K562 (cell line): ENCODE data around the gene TP53BP2. TPM values are rescaled to one million over a fixed set of nuclear protein-coding genes. Genes with fewer than 3 reads are reported as not detected.
A peak's percentile ranks its signal among the peaks of the same experiment; 100 is the strongest.

Experiments used
- ATAC-seq: fragments of 200-7000 bp; cut with Tn5 transposase; 3 replicates; pipeline ENCODE4 v1.9.1; 2020; ENCODE audit warnings: moderate library complexity
- BruUV-seq: library from RNA; stranded (reverse); fragments of 400-500 nt; replicated peaks from 2 replicates; lab custom pipeline; 2021; lab: Mats Ljungman, UMichigan
- CTCF ChIA-PET: fragments of 300-600 bp; formaldehyde crosslinking; extraction: SDS; loops from one replicate; lab custom pipeline; 2021; ENCODE audit warnings: low intra/inter-chr PET ratio; lab: Yijun Ruan, JAX
- POLR2A ChIA-PET: fragments of 300-600, 350-650 bp; sonication (Branson Sonifier 250); formaldehyde crosslinking; extraction: SDS; loops from one replicate; lab custom pipeline; 2021; ENCODE audit warnings: antibody characterized with exemption, inconsistent platforms; lab: Yijun Ruan, JAX
- DNase-seq, 4 experiments: peaks; one replicate each; pipeline versions ENCODE4 v3.0.0 to v3.0.0-alpha.2; 2011 to 2018; ENCODE audit warnings: low spot score in 3 of 4, mixed read lengths in 3 of 4; ENCODE audit errors: extremely low read depth in 1 of 4
- FAIRE-seq: peaks from 2 replicates; lab custom pipeline; 2011; peaks lifted over from hg19 to GRCh38; lab: Jason Lieb, UNC
- H2AFZ ChIP-seq: 2 replicates; pipeline ENCODE4 v1.6.0; 2011; ENCODE audit warnings: low read depth, low read length, control low read depth, inconsistent platforms
- H3K27ac ChIP-seq: fragments of 200-600 bp; 3 replicates; pipeline ENCODE4 v1.8.0; 2011; ENCODE audit warnings: low read depth, mild to moderate bottlenecking, control low read depth, inconsistent platforms, low read length, moderate library complexity, mixed read lengths; ENCODE audit errors: extremely low read depth
- H3K27me3 ChIP-seq, 2 experiments: fragments of 300-600 bp in 1 of 2; 2 replicates in 1 of 2; 3 replicates in 1 of 2; pipeline versions ENCODE4 v1.6.0 to v1.8.0; 2011; ENCODE audit warnings: inconsistent platforms in 2 of 2, low read length in 2 of 2, mild to moderate bottlenecking in 1 of 2, mixed read lengths in 1 of 2, moderate library complexity in 1 of 2; ENCODE audit not compliant: control insufficient read depth in 2 of 2, insufficient read depth in 2 of 2
- H3K36me3 ChIP-seq: fragments of 300-600 bp; 3 replicates; pipeline ENCODE4 v1.8.0; 2011; ENCODE audit warnings: mild to moderate bottlenecking, low read length, inconsistent platforms; ENCODE audit not compliant: control insufficient read depth, insufficient read depth
- H3K4me1 ChIP-seq, 2 experiments: fragments of 200-600 bp in 1 of 2; replicated peaks in 1 of 2; 2 replicates in 1 of 2; 3 replicates in 1 of 2; pipeline versions ENCODE4 v1.5.1 to v1.8.0; 2011; ENCODE audit warnings: inconsistent platforms in 2 of 2, low read length in 2 of 2, mild to moderate bottlenecking in 1 of 2, mixed read lengths in 1 of 2, moderate library complexity in 1 of 2; ENCODE audit not compliant: control insufficient read depth in 2 of 2, insufficient read depth in 2 of 2
- H3K4me2 ChIP-seq: 2 replicates; pipeline ENCODE4 v1.6.1; 2011; ENCODE audit warnings: low read length, control low read depth, inconsistent platforms, mixed read lengths; ENCODE audit not compliant: insufficient read depth
- H3K4me3 ChIP-seq: fragments of 200-600 bp; sonication (generic), shearing (Covaris generic); 2 replicates; pipeline ENCODE4 v1.5.1; 2016; ENCODE audit warnings: control low read depth, inconsistent platforms
- H3K79me2 ChIP-seq: fragments of 200-600 bp; 3 replicates; pipeline ENCODE4 v1.8.0; 2011; ENCODE audit warnings: low read length, inconsistent platforms; ENCODE audit not compliant: control insufficient read depth, insufficient read depth
- H3K9ac ChIP-seq, 2 experiments: 2 replicates each; pipeline versions ENCODE4 v1.6.0 to v1.6.1; 2011; ENCODE audit warnings: low read depth in 2 of 2, low read length in 2 of 2, control low read depth in 1 of 2, inconsistent platforms in 1 of 2, mild to moderate bottlenecking in 1 of 2, mixed read lengths in 1 of 2; ENCODE audit not compliant: insufficient read depth in 1 of 2
- H3K9me1 ChIP-seq: one replicate; pipeline ENCODE4 v1.6.0; 2011; ENCODE audit warnings: inconsistent platforms, mild to moderate bottlenecking, low read length, moderate library complexity; ENCODE audit not compliant: control insufficient read depth, insufficient read depth
- H3K9me3 ChIP-seq: replicated peaks from 2 replicates; pipeline ENCODE4 v1.5.1; 2011; ENCODE audit warnings: low read depth, low read length, inconsistent platforms; ENCODE audit not compliant: control insufficient read depth, insufficient read depth
- H4K20me1 ChIP-seq: replicated peaks from 2 replicates; pipeline ENCODE4 v1.6.1; 2011; ENCODE audit warnings: low read length, inconsistent platforms, mixed read lengths; ENCODE audit not compliant: control insufficient read depth, insufficient read depth
- DPF2 ChIP-seq: fragments of 450-650 bp; IDR thresholded peaks from 2 replicates; pipeline ENCODE4 v1.6.1; 2016
- HNRNPH1 ChIP-seq: fragments of 200-400 bp; formaldehyde crosslinking; optimal IDR thresholded peaks from 2 replicates; pipeline ENCODE3; 2017; ENCODE audit warnings: low read depth, mild to moderate bottlenecking, low read length, moderate library complexity
- HOXB6 ChIP-seq: fragments of 250-450 bp; sonication (Bioruptor Pico); IDR thresholded peaks from 2 replicates; pipeline ENCODE4 v1.5.1; 2022; ENCODE audit warnings: mild to moderate bottlenecking, borderline replicate concordance
- MEIS2 ChIP-seq: fragments of 450-650 bp; IDR thresholded peaks from 2 replicates; pipeline ENCODE4 v1.6.1; 2014; ENCODE audit warnings: mild to moderate bottlenecking; ENCODE audit not compliant: partially characterized antibody
- MIER1 ChIP-seq: fragments of 450-650 bp; IDR thresholded peaks from 2 replicates; pipeline ENCODE4 v1.6.1; 2016; ENCODE audit warnings: antibody characterized with exemption, mild to moderate bottlenecking, low read depth
- MTA2 ChIP-seq: fragments of 450-650 bp; IDR thresholded peaks from 2 replicates; pipeline ENCODE4 v1.6.1; 2016; ENCODE audit warnings: low read depth
- SLC30A9 ChIP-seq: fragments of 250-450 bp; sonication (Bioruptor Pico); IDR thresholded peaks from 2 replicates; pipeline ENCODE4 v1.8.0; 2022; ENCODE audit warnings: mild to moderate bottlenecking, moderate library complexity
- WGBS: fragments of 100-300 bp; shearing (Covaris generic); methylation state at CpG from one replicate; pipeline ENCODE4 v1.1.6; 2016; ENCODE audit warnings: low coverage, mixed read lengths; ENCODE audit not compliant: insufficient coverage; ENCODE audit errors: missing lambda C conversion rate; 5-methylcytosine and 5-hydroxymethylcytosine counted together
- in situ Hi-C: fragments of 300-500 bp; cut with MboI; formaldehyde crosslinking; loops from 4 replicates; pipeline ENCODE4 v1.15.0; 2018; ENCODE audit warnings: inconsistent platforms, mixed read lengths
- intact Hi-C: fragments of 100-400 bp; cut with micrococcal nuclease; formaldehyde crosslinking; loops from 2 replicates; pipeline ENCODE4 v1.14.2; 2022
- polyA plus RNA-seq, 8 experiments: library from polyadenylated mRNA; depleted of rRNA in 4 of 8; stranded (reverse) in 5 of 8; unstranded in 3 of 8; fragments of >200 nt; fragmentation: Nextera tagmentation in 2 of 8; fragmentation: Illumina TruSeq in 1 of 8; extraction: Ambion mirVana in 2 of 8; extraction: Trizol in 1 of 8; gene quantifications; 2 replicates each; pipeline versions ENCODE4 v1.2.1 to v1.2.3, GENCODE V29; 2011 to 2014; ENCODE audit warnings: inconsistent platforms in 1 of 8, missing spikeins in 1 of 8
- total RNA-seq, 7 experiments: library from RNA; depleted of rRNA in 6 of 7; stranded (reverse); fragments of >200 nt in 6 of 7; fragmentation: Illumina TruSeq in 2 of 7; extraction: Trizol in 2 of 7; gene quantifications; 2 replicates each; pipeline versions ENCODE4 v1.2.1 to v1.2.3, GENCODE V29; 2011 to 2021; ENCODE audit warnings: low replicate concordance in 1 of 7
- TF ChIP-seq, protein P1 (sequence below), 2 experiments: IDR thresholded peaks in 1 of 2; conservative IDR thresholded peaks in 1 of 2; 2 replicates each; pipeline ENCODE4 v1.6.1; 2016; ENCODE audit warnings: low read depth in 2 of 2, mild to moderate bottlenecking in 1 of 2, missing compliant biosample characterization in 1 of 2, missing genetic modification characterization in 1 of 2, moderate library complexity in 1 of 2

TP53BP2 gene
- total and polyA plus RNA-seq, 9 of the 15 experiments (the other 6 are each of a cell fraction or from before 2014, with no cell fraction given) = 17.0 to 69.6 (median 40.1) TPM

- Histone ChIP-seq H4K20me1 (no peaks in the 10 kb centered on the region), H3K9me1 (no peaks in the 10 kb centered on the region), H3K79me2 (no peaks in the 10 kb centered on the region; the same call in 2 of the 3 replicates), H3K9me3 (0 out of 2 replicates have a peak, but pooled peaks cover 2% of the 10 kb centered on the region), H3K27ac (no peak overlapping the region), H3K4me2 (no peak overlapping the region), H3K4me3 (no peak overlapping the region), H3K9ac (no peak overlapping the region), H3K27me3 (no peaks in the 10 kb centered on the region), H2AFZ (no peak overlapping the region), H3K36me3 (0 out of 3 replicates have a peak, but pooled peaks cover 2% of the 10 kb centered on the region), H3K4me1 (0 out of 5 replicates have a peak, but pooled peaks cover 0 to 3% of the 10 kb centered on the region in 2 experiments)
- ATAC-seq (no peak), FAIRE-seq (no peak), DNase-seq (no peak)
- WGBS = 91% methylated on average over 3 of the region's 3 CpGs
- ChIA-PET POLR2A (no interaction called here), CTCF (no interaction called here)
- intact Hi-C loops (no loop called here), in situ Hi-C loops (no loop called here)
- TF ChIP-seq SLC30A9 (no peak), HNRNPH1 (no peak), MIER1 (no peak), HOXB6 (CRISPR knock-in tag) (no peak), MTA2 (no peak)
- BruUV-seq = no TSS peak
Observed at GRCh38 chr1:223885614-223886013, 39.9 kb upstream of the TP53BP2 start.

- CTCF ChIA-PET = no interaction called here
- Histone ChIP-seq H3K4me2 (no peak overlapping the region), H3K9me3 (peaks cover 5% of the 10 kb centered on the region), H3K27me3 (no peaks in the 10 kb centered on the region), H3K9me1 (no peaks in the 10 kb centered on the region), H3K4me1 (0 out of 5 replicates have a peak, but pooled peaks cover 0 to under 1% of the 10 kb centered on the region in 2 experiments), H3K27ac (no peak overlapping the region), H3K9ac (no peak overlapping the region), H3K4me3 (no peak overlapping the region), H4K20me1 (no peaks in the 10 kb centered on the region), H3K79me2 (no peaks in the 10 kb centered on the region), H2AFZ (no peak overlapping the region), H3K36me3 (no peaks in the 10 kb centered on the region)
- no TSS peak for BruUV-seq
- intact Hi-C loops (no loop called here), in situ Hi-C loops (no loop called here)
- POLR2A ChIA-PET = interaction anchor here (0.8 to 1.0 kb wide), 2 partner anchors 10 to 1135 kb away, joined by 3 read pairs; no protein-coding TSS in a partner anchor
- TF ChIP-seq DPF2 (no peak), MEIS2 (peak; percentile 10)
- TF ChIP-seq, protein P1, sequence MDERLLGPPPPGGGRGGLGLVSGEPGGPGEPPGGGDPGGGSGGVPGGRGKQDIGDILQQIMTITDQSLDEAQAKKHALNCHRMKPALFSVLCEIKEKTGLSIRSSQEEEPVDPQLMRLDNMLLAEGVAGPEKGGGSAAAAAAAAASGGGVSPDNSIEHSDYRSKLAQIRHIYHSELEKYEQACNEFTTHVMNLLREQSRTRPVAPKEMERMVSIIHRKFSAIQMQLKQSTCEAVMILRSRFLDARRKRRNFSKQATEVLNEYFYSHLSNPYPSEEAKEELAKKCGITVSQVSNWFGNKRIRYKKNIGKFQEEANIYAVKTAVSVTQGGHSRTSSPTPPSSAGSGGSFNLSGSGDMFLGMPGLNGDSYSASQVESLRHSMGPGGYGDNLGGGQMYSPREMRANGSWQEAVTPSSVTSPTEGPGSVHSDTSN (CRISPR knock-in tag; IDR thresholded peaks at IDR 0.05; ENCODE audit: low read depth) = no peak
- TF ChIP-seq, protein P1 (tag; conservative IDR thresholded peaks at IDR 0.05; ENCODE audit: low read depth) = 0 out of 2 replicates have a peak, but pooled peaks have one; percentile 7
- FAIRE-seq = no peak
- WGBS = 92% methylated on average over 1 of the region's 1 CpG
- ATAC-seq = no peak
- no peak for DNase-seq
Observed at GRCh38 chr1:223878598-223879325, 33.0 kb upstream of the TP53BP2 start.
